HG03342 (cell line): Measurements from ENCODE around the gene WNT11.

Experiments used
- ATAC-seq: cut with Tn5 transposase; IDR thresholded peaks from one replicate; pipeline ENCODE4 v1.9.1; 2021; ENCODE audit warnings: mild to moderate bottlenecking, moderate library complexity; ENCODE audit not compliant: unreplicated experiment

The WNT11 gene

GRCh38 chr11:76158394-76159302 lies 47.7 kb downstream of the WNT11 start:
- no peak for ATAC-seq

- no peak for ATAC-seq
Observed at GRCh38 chr11:76157891-76158290, 48.4 kb downstream of the WNT11 start.

GRCh38 chr11:76156971-76157427 lies 49.3 kb downstream of the WNT11 start:
- no peak for ATAC-seq

GRCh38 chr11:76155500-76156227 lies 50.6 kb downstream of the WNT11 start:
- no peak for ATAC-seq

GRCh38 chr11:76153571-76153923 lies 52.8 kb downstream of the WNT11 start:
- ATAC-seq, result no peak

- peak; percentile 47 for ATAC-seq
Observed at GRCh38 chr11:76152741-76153570, 53.3 kb downstream of the WNT11 start.

GRCh38 chr11:76152086-76152681 lies 54.1 kb downstream of the WNT11 start:
- peak; percentile 58 for ATAC-seq

- peak; percentile 1 for ATAC-seq
Observed at GRCh38 chr11:76151556-76152085, 54.7 kb downstream of the WNT11 start.

- ATAC-seq, result no peak
Observed at GRCh38 chr11:76150141-76150540, 56.2 kb downstream of the WNT11 start.

GRCh38 chr11:76149713-76150112 lies 56.6 kb downstream of the WNT11 start:
- ATAC-seq, result no peak

- no peak for ATAC-seq
Observed at GRCh38 chr11:76148941-76149613, 57.2 kb downstream of the WNT11 start.

- ATAC-seq, result no peak
Observed at GRCh38 chr11:76148231-76148630, 58.1 kb downstream of the WNT11 start.

GRCh38 chr11:76147106-76147740 lies 59.1 kb downstream of the WNT11 start:
- no peak for ATAC-seq

GRCh38 chr11:76143274-76143673 lies 63.0 kb downstream of the WNT11 start:
- ATAC-seq, result no peak

- no peak for ATAC-seq
Observed at GRCh38 chr11:76141901-76142588, 64.3 kb downstream of the WNT11 start.

GRCh38 chr11:76140912-76141574 lies 65.3 kb downstream of the WNT11 start:
- ATAC-seq, result no peak

GRCh38 chr11:76139314-76139713 lies 67.0 kb downstream of the WNT11 start:
- no peak for ATAC-seq
